ENCODE results near the gene FRMD3.

DNA sequence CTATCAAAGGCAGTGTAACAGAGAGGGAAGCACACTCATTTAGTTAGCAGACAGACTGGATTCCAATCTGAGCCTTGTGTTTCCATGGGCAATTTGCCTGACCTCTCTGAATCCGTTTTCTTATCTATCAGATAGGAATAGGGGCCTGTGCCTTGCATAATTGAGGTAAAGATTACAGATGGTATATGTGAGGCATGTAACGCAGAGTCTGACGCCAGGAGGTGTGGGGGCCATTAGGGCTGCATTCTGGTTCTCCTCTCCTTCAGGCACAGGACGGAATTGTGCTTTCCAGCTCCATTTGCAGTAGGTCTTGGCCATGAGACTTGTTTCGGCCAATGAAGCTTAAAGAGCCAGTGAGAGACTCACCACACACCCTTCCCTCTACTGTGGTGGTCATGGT, 97.6 kb downstream of the FRMD3 start:
- TF ChIP-seq EP300 (IDR thresholded peaks at IDR 0.05), result no peak
- TF ChIP-seq, protein P1, sequence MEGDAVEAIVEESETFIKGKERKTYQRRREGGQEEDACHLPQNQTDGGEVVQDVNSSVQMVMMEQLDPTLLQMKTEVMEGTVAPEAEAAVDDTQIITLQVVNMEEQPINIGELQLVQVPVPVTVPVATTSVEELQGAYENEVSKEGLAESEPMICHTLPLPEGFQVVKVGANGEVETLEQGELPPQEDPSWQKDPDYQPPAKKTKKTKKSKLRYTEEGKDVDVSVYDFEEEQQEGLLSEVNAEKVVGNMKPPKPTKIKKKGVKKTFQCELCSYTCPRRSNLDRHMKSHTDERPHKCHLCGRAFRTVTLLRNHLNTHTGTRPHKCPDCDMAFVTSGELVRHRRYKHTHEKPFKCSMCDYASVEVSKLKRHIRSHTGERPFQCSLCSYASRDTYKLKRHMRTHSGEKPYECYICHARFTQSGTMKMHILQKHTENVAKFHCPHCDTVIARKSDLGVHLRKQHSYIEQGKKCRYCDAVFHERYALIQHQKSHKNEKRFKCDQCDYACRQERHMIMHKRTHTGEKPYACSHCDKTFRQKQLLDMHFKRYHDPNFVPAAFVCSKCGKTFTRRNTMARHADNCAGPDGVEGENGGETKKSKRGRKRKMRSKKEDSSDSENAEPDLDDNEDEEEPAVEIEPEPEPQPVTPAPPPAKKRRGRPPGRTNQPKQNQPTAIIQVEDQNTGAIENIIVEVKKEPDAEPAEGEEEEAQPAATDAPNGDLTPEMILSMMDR (IDR thresholded peaks at IDR 0.05), result no peak
